PC-3 (cell line): ENCODE measurements around the gene MYL10.

Source experiments
- EZH2 ChIP-seq: fragments of 300-600 bp; sonication (generic); IDR thresholded peaks from one replicate; pipeline ENCODE4 v1.6.1; 2017; ENCODE audit warnings: antibody characterized with exemption, mild to moderate bottlenecking, low read length; ENCODE audit not compliant: unreplicated experiment
- EZH2phosphoT487 ChIP-seq: fragments of 300-600 bp; sonication (generic); IDR thresholded peaks from 2 replicates; pipeline ENCODE4 v1.6.1; 2018; ENCODE audit warnings: mild to moderate bottlenecking, antibody characterized with exemption, low read length, borderline replicate concordance
- TF ChIP-seq, protein P1 (sequence below): fragments of 300-600 bp; sonication (generic); conservative IDR thresholded peaks from 2 replicates; pipeline ENCODE4 v1.5.1; 2017; ENCODE audit warnings: antibody characterized with exemption, low read depth, mild to moderate bottlenecking, low read length

DNA sequence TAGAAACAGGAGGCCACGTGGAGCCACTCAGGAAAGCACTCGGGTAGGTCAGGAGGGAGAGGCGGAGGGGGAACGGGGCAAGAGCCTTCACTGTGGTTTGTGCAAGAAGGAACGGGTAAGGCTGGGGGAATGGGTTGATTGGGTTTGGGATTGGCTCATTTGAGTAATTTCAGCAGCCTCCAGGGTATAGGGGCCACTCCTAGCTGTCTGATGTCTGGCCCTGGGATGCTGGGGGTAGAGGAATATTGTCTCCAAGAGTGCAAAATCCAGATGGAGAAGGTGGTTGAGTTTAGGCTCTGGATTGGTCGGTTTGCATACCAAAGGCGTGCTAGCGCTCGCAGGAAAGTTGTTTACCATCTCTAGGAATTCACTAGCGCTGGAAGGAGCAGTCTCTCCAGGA lies 47.2 kb downstream of the MYL10 start:
- TF ChIP-seq, protein P1, sequence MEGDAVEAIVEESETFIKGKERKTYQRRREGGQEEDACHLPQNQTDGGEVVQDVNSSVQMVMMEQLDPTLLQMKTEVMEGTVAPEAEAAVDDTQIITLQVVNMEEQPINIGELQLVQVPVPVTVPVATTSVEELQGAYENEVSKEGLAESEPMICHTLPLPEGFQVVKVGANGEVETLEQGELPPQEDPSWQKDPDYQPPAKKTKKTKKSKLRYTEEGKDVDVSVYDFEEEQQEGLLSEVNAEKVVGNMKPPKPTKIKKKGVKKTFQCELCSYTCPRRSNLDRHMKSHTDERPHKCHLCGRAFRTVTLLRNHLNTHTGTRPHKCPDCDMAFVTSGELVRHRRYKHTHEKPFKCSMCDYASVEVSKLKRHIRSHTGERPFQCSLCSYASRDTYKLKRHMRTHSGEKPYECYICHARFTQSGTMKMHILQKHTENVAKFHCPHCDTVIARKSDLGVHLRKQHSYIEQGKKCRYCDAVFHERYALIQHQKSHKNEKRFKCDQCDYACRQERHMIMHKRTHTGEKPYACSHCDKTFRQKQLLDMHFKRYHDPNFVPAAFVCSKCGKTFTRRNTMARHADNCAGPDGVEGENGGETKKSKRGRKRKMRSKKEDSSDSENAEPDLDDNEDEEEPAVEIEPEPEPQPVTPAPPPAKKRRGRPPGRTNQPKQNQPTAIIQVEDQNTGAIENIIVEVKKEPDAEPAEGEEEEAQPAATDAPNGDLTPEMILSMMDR, result no peak
- no peak for TF ChIP-seq EZH2
- TF ChIP-seq EZH2phosphoT487, result no peak
